Trophoblast cell (in vitro differentiated cells and primary cell): Measurements from ENCODE around the gene ZSCAN29.
A peak's percentile ranks its signal among the peaks of the same experiment; 100 is the strongest.

Source experiments
- DNase-seq, 2 donors: peaks; one replicate each; pipeline ENCODE4 v3.0.0-alpha.2; 2016
- H2AFZ ChIP-seq: 2 replicates; pipeline ENCODE4 v1.6.1; 2013; ENCODE audit warnings: low read length, moderate library complexity, mild to moderate bottlenecking; ENCODE audit not compliant: insufficient read depth, poor library complexity
- H2AK5ac ChIP-seq: 2 replicates; pipeline ENCODE4 v1.6.1; 2013; ENCODE audit warnings: mild to moderate bottlenecking, low read length
- H2BK120ac ChIP-seq: 2 replicates; pipeline ENCODE4 v1.6.1; 2013; ENCODE audit warnings: low read length, mild to moderate bottlenecking, moderate library complexity; ENCODE audit not compliant: insufficient read depth, poor library complexity
- H2BK12ac ChIP-seq: 2 replicates; pipeline ENCODE4 v1.6.1; 2013; ENCODE audit warnings: mild to moderate bottlenecking, low read length, moderate library complexity
- H2BK5ac ChIP-seq: 2 replicates; pipeline ENCODE4 v1.6.1; 2013; ENCODE audit warnings: low read length, low read depth, moderate library complexity, mild to moderate bottlenecking; ENCODE audit not compliant: poor library complexity
- H3K14ac ChIP-seq: 2 replicates; pipeline ENCODE4 v1.6.1; 2013; ENCODE audit warnings: mild to moderate bottlenecking, low read length
- H3K18ac ChIP-seq: 2 replicates; pipeline ENCODE4 v1.6.1; 2013; ENCODE audit warnings: mild to moderate bottlenecking, low read length
- H3K23ac ChIP-seq: 2 replicates; pipeline ENCODE4 v1.6.1; 2013; ENCODE audit warnings: low read length
- H3K27ac ChIP-seq: 2 replicates; pipeline ENCODE4 v1.5.1; 2013; ENCODE audit warnings: low read depth, mild to moderate bottlenecking, inconsistent platforms, low read length, moderate library complexity
- H3K27me3 ChIP-seq: 2 replicates; pipeline ENCODE4 v1.6.1; 2013; ENCODE audit warnings: inconsistent platforms, mild to moderate bottlenecking, low read length, moderate library complexity; ENCODE audit not compliant: insufficient read depth
- H3K36me3 ChIP-seq, 2 experiments: 1 replicate in 1 of 2; 2 replicates in 1 of 2; pipeline ENCODE4 v1.6.1; 2013; ENCODE audit warnings: low read length in 2 of 2, mild to moderate bottlenecking in 2 of 2, moderate library complexity in 1 of 2; ENCODE audit not compliant: insufficient read depth in 2 of 2, control insufficient read depth in 1 of 2
- H3K4ac ChIP-seq: 2 replicates; pipeline ENCODE4 v1.6.1; 2013; ENCODE audit warnings: low read depth, mild to moderate bottlenecking, low read length, moderate library complexity
- H3K4me1 ChIP-seq, 2 experiments: 1 replicate in 1 of 2; 2 replicates in 1 of 2; pipeline ENCODE4 v1.6.1; 2013; ENCODE audit warnings: low read length in 2 of 2, mild to moderate bottlenecking in 2 of 2, moderate library complexity in 1 of 2; ENCODE audit not compliant: insufficient read depth in 2 of 2, control insufficient read depth in 1 of 2
- H3K4me2 ChIP-seq: 2 replicates; pipeline ENCODE4 v1.6.1; 2013; ENCODE audit warnings: inconsistent platforms, mild to moderate bottlenecking, low read length, moderate library complexity
- H3K4me3 ChIP-seq: 2 replicates; pipeline ENCODE4 v1.5.1; 2013; ENCODE audit warnings: mild to moderate bottlenecking, low read depth, low read length, inconsistent platforms
- H3K79me1 ChIP-seq: one replicate; pipeline ENCODE4 v1.6.1; 2013; ENCODE audit warnings: low read length
- H3K79me2 ChIP-seq: 2 replicates; pipeline ENCODE4 v1.6.1; 2013; ENCODE audit warnings: low read length, mild to moderate bottlenecking; ENCODE audit not compliant: control insufficient read depth, insufficient read depth, poor library complexity
- H3K9ac ChIP-seq: 2 replicates; pipeline ENCODE4 v1.6.1; 2013; ENCODE audit warnings: mild to moderate bottlenecking, low read length
- H3K9me3 ChIP-seq: 2 replicates; pipeline ENCODE4 v1.6.1; 2013; ENCODE audit warnings: low read depth, mild to moderate bottlenecking, control low read depth, inconsistent platforms, low read length; ENCODE audit not compliant: insufficient read depth
- H4K12ac ChIP-seq: 2 replicates; pipeline ENCODE4 v1.6.1; 2013; ENCODE audit warnings: low read depth, mild to moderate bottlenecking, low read length, moderate library complexity
- H4K8ac ChIP-seq: 2 replicates; pipeline ENCODE4 v1.6.1; 2013; ENCODE audit warnings: low read depth, mild to moderate bottlenecking, low read length, moderate library complexity
- H4K91ac ChIP-seq: one replicate; pipeline ENCODE4 v1.6.1; 2013; ENCODE audit warnings: low read depth, mild to moderate bottlenecking, low read length, moderate library complexity
- WGBS: extraction: QIAGEN DNeasy Blood & Tissue Kit; methylation state at CpG from one replicate; pipeline ENCODE4 v1.1.7; 2013; ENCODE audit warnings: missing lambda C conversion rate; ENCODE audit not compliant: insufficient read length, insufficient coverage; ENCODE audit errors: extremely low coverage; 5-methylcytosine and 5-hydroxymethylcytosine counted together

Gene ZSCAN29

GRCh38 chr15:43390723-43391122 is 19.9 kb upstream of the ZSCAN29 start:
- no peaks in the 10 kb centered on the region for H3K79me1 ChIP-seq
- H3K14ac ChIP-seq, result no peak overlapping the region

GRCh38 chr15:43383070-43383469 is 12.2 kb upstream of the ZSCAN29 start:
- Histone ChIP-seq H3K4me2 (no peak overlapping the region), H4K91ac (no peak overlapping the region), H2BK120ac (no peak overlapping the region), H4K8ac (no peak overlapping the region), H3K18ac (no peak overlapping the region), H3K79me2 (no peaks in the 10 kb centered on the region), H3K36me3 (peaks cover 16 to 18% of the 10 kb centered on the region in 2 experiments), H3K4me3 (no peak overlapping the region), H3K4me1 (no peaks in the 10 kb centered on the region), H4K12ac (no peak overlapping the region), H3K4ac (no peak overlapping the region), H3K79me1 (no peaks in the 10 kb centered on the region), H3K9me3 (no peaks in the 10 kb centered on the region), H2BK12ac (no peak overlapping the region), H3K23ac (no peak overlapping the region), H2BK5ac (no peak overlapping the region), H3K27me3 (no peaks in the 10 kb centered on the region), H2AK5ac (no peak overlapping the region), H3K14ac (no peak overlapping the region), H3K9ac (no peak overlapping the region), H2AFZ (no peak overlapping the region), H3K27ac (no peak overlapping the region)
- no CpG with 5 or more reads among the region's 2 CpGs for WGBS
- DNase-seq, result no peak

More at GRCh38 chr15:43390723-43391122, 19.9 kb upstream of the ZSCAN29 start:
- Histone ChIP-seq H2AFZ (no peak overlapping the region), H4K8ac (no peak overlapping the region), H4K12ac (no peak overlapping the region), H3K4me2 (no peak overlapping the region), H2BK120ac (no peak overlapping the region), H3K4ac (no peak overlapping the region), H3K23ac (no peak overlapping the region), H3K18ac (no peak overlapping the region), H3K9ac (no peak overlapping the region), H3K4me1 (no peaks in the 10 kb centered on the region), H3K36me3 (peaks cover 10 to 13% of the 10 kb centered on the region in 2 experiments), H4K91ac (no peak overlapping the region), H3K4me3 (no peak overlapping the region), H3K27me3 (no peaks in the 10 kb centered on the region), H3K27ac (no peak overlapping the region), H3K9me3 (no peaks in the 10 kb centered on the region), H2BK5ac (no peak overlapping the region), H2AK5ac (no peak overlapping the region), H2BK12ac (no peak overlapping the region), H3K79me2 (no peaks in the 10 kb centered on the region)
- DNase-seq, result peak; percentile 42 to 53
- WGBS, result no CpG with 5 or more reads among the region's 8 CpGs

- no CpG with 5 or more reads among the region's 4 CpGs for WGBS
- Histone ChIP-seq H4K91ac (no peak overlapping the region), H3K4me1 (no peaks in the 10 kb centered on the region), H3K4me3 (no peak overlapping the region), H4K8ac (no peak overlapping the region), H3K14ac (no peak overlapping the region), H2BK5ac (no peak overlapping the region), H3K18ac (no peak overlapping the region), H3K27ac (no peak overlapping the region), H4K12ac (no peak overlapping the region), H3K79me2 (no peaks in the 10 kb centered on the region), H3K27me3 (no peaks in the 10 kb centered on the region), H2AFZ (no peak overlapping the region), H3K79me1 (no peaks in the 10 kb centered on the region), H2BK12ac (no peak overlapping the region), H3K4ac (no peak overlapping the region), H2BK120ac (no peak overlapping the region), H2AK5ac (no peak overlapping the region), H3K23ac (no peak overlapping the region), H3K9me3 (no peaks in the 10 kb centered on the region), H3K36me3 (peaks cover 11 to 15% of the 10 kb centered on the region in 2 experiments), H3K4me2 (no peak overlapping the region), H3K9ac (no peak overlapping the region)
- DNase-seq, result no peak
These were observed 11.5 kb upstream of the ZSCAN29 start for GRCh38 chr15:43382310-43382709.

- no peaks in the 10 kb centered on the region for H3K79me2 ChIP-seq
- H2BK120ac ChIP-seq, result no peak overlapping the region
- H4K8ac ChIP-seq, result no peak overlapping the region
These were observed 7.8 kb upstream of the ZSCAN29 start for GRCh38 chr15:43378601-43379000.

More at GRCh38 chr15:43378601-43379000, 7.8 kb upstream of the ZSCAN29 start:
- no peak overlapping the region for H4K12ac ChIP-seq
- H2BK12ac ChIP-seq, result no peak overlapping the region
- H3K4me1 ChIP-seq, result no peaks in the 10 kb centered on the region
- H3K79me1 ChIP-seq, result no peaks in the 10 kb centered on the region
- H3K4ac ChIP-seq, result no peak overlapping the region
- H3K23ac ChIP-seq, result no peak overlapping the region
- no peak overlapping the region for H3K9ac ChIP-seq
- H3K36me3 ChIP-seq, result peaks cover 7 to 9% of the 10 kb centered on the region in 2 experiments
- H2BK5ac ChIP-seq, result no peak overlapping the region
- no peaks in the 10 kb centered on the region for H3K27me3 ChIP-seq
- no peak overlapping the region for H3K18ac ChIP-seq
- H2AK5ac ChIP-seq, result no peak overlapping the region
- no peaks in the 10 kb centered on the region for H3K9me3 ChIP-seq
- no peak overlapping the region for H4K91ac ChIP-seq
- no peak overlapping the region for H3K4me2 ChIP-seq
- DNase-seq, result no peak
- no peak overlapping the region for H3K4me3 ChIP-seq
- no peak overlapping the region for H2AFZ ChIP-seq
- H3K27ac ChIP-seq, result no peak overlapping the region
- H3K14ac ChIP-seq, result no peak overlapping the region
